GM23338 (cell line): ENCODE data around the gene GAREM1. TPM values are rescaled to one million over a fixed set of nuclear protein-coding genes. Genes with fewer than 3 reads are reported as not detected.

Source experiments
- ATAC-seq: fragments of 200-7000 bp; cut with Tn5 transposase; 3 replicates; pipeline ENCODE4 v1.9.1; 2020
- DNase-seq: peaks from one replicate; pipeline ENCODE4 v3.0.0-alpha.2; 2015; ENCODE audit warnings: low spot score
- H2AFZ ChIP-seq: fragments of 200-600 bp; sonication (generic); 2 replicates; pipeline ENCODE4 v1.8.0; 2016; ENCODE audit warnings: antibody characterized with exemption, mild to moderate bottlenecking, moderate library complexity
- H3F3A ChIP-seq: fragments of 200-600 bp; sonication (generic); replicated peaks from 2 replicates; pipeline ENCODE4 v1.8.0; 2017; ENCODE audit warnings: antibody characterized with exemption, mixed run types, low read depth
- H3K27ac ChIP-seq: fragments of 200-600 bp; sonication (generic); 2 replicates; pipeline ENCODE4 v1.6.1; 2016; ENCODE audit warnings: low read depth
- H3K27me3 ChIP-seq: fragments of 200-600 bp; sonication (generic); 2 replicates; pipeline ENCODE4 v1.8.0; 2016; ENCODE audit warnings: mild to moderate bottlenecking, mixed run types, moderate library complexity; ENCODE audit not compliant: insufficient read depth
- H3K36me3 ChIP-seq: fragments of 200-600 bp; sonication (generic); 2 replicates; pipeline ENCODE4 v1.8.0; 2016; ENCODE audit warnings: mild to moderate bottlenecking; ENCODE audit not compliant: insufficient read depth
- H3K4me1 ChIP-seq: fragments of 200-600 bp; sonication (generic); 2 replicates; pipeline ENCODE4 v1.8.0; 2016; ENCODE audit warnings: mild to moderate bottlenecking, moderate library complexity; ENCODE audit not compliant: insufficient read depth
- H3K4me2 ChIP-seq: fragments of 200-600 bp; sonication (generic); 2 replicates; pipeline ENCODE4 v1.7.1; 2017; ENCODE audit warnings: mixed run types
- H3K4me3 ChIP-seq: fragments of 200-600 bp; sonication (generic); 2 replicates; pipeline ENCODE4 v1.6.1; 2016; ENCODE audit warnings: mixed run types
- H3K79me2 ChIP-seq: fragments of 200-600 bp; sonication (generic); replicated peaks from 2 replicates; pipeline ENCODE4 v1.8.0; 2017; ENCODE audit warnings: mild to moderate bottlenecking; ENCODE audit not compliant: insufficient read depth
- H3K9me2 ChIP-seq: fragments of 200-600 bp; sonication (generic); 2 replicates; pipeline ENCODE4 v1.8.0; 2017; ENCODE audit not compliant: insufficient read depth
- H4K20me1 ChIP-seq: fragments of 200-600 bp; sonication (generic); replicated peaks from 2 replicates; pipeline ENCODE4 v1.8.0; 2017; ENCODE audit warnings: mild to moderate bottlenecking; ENCODE audit not compliant: insufficient read depth
- H3K27ac Mint-ChIP-seq: 2 replicates; pipeline ENCODE4 v1.8.0; 2020; ENCODE audit warnings: inconsistent platforms, mild to moderate bottlenecking, moderate library complexity, mixed read lengths
- H3K27me3 Mint-ChIP-seq: 3 replicates; pipeline ENCODE4 v1.8.0; 2022; ENCODE audit warnings: low read depth, mild to moderate bottlenecking, moderate library complexity, mixed read lengths, inconsistent platforms; ENCODE audit not compliant: insufficient read depth, poor library complexity
- H3K36me3 Mint-ChIP-seq: 3 replicates; pipeline ENCODE4 v1.8.0; 2021; ENCODE audit warnings: low read depth, mild to moderate bottlenecking, inconsistent platforms, moderate library complexity, mixed read lengths
- H3K4me1 Mint-ChIP-seq: 3 replicates; pipeline ENCODE4 v1.8.0; 2020; ENCODE audit warnings: mild to moderate bottlenecking, inconsistent platforms, mixed read lengths
- H3K4me3 Mint-ChIP-seq: 3 replicates; pipeline ENCODE4 v1.8.0; 2021; ENCODE audit warnings: moderate library complexity, mild to moderate bottlenecking, inconsistent platforms, mixed read lengths
- H3K9me3 Mint-ChIP-seq: 3 replicates; pipeline ENCODE4 v1.8.0; 2020; ENCODE audit warnings: moderate library complexity, mild to moderate bottlenecking, inconsistent platforms, mixed read lengths
- CREB1 ChIP-seq: fragments of 250-450 bp; sonication (Bioruptor Pico); IDR thresholded peaks from 2 replicates; pipeline ENCODE4 v1.5.0; 2020; ENCODE audit warnings: low read depth, mild to moderate bottlenecking, moderate library complexity
- ETS1 ChIP-seq: IDR thresholded peaks from 2 replicates; pipeline ENCODE4 v1.6.1; 2016; ENCODE audit warnings: antibody characterized with exemption
- EZH2 ChIP-seq: fragments of 200-600 bp; sonication (generic); IDR thresholded peaks from one replicate; pipeline ENCODE4 v1.8.0; 2017; ENCODE audit warnings: antibody characterized with exemption, mild to moderate bottlenecking, low read depth; ENCODE audit not compliant: unreplicated experiment
- JUNB ChIP-seq: IDR thresholded peaks from one replicate; pipeline ENCODE4 v1.6.1; 2016; ENCODE audit warnings: antibody characterized with exemption; ENCODE audit not compliant: unreplicated experiment
- REST ChIP-seq: IDR thresholded peaks from one replicate; pipeline ENCODE4 v1.6.1; 2018; ENCODE audit warnings: antibody characterized with exemption; ENCODE audit not compliant: unreplicated experiment
- STAT1 ChIP-seq: IDR thresholded peaks from one replicate; pipeline ENCODE4 v1.6.1; 2016; ENCODE audit warnings: antibody characterized with exemption; ENCODE audit not compliant: unreplicated experiment
- ZNF114 ChIP-seq: fragments of 250-450 bp; sonication (Bioruptor Pico); IDR thresholded peaks from 2 replicates; pipeline ENCODE4 v1.5.0; 2020; ENCODE audit warnings: mild to moderate bottlenecking, moderate library complexity
- ZNF331 ChIP-seq: fragments of 250-450 bp; sonication (Bioruptor Pico); IDR thresholded peaks from 2 replicates; pipeline ENCODE4 v1.5.0; 2020; ENCODE audit warnings: low read depth, mild to moderate bottlenecking, moderate library complexity
- ZNF462 ChIP-seq: fragments of 250-450 bp; sonication (Bioruptor Pico); IDR thresholded peaks from 2 replicates; pipeline ENCODE4 v1.5.0; 2020; ENCODE audit warnings: mild to moderate bottlenecking, moderate library complexity
- polyA plus RNA-seq: library from polyadenylated mRNA; unstranded; fragments of >200 nt; fragmentation: Nextera tagmentation; extraction: Ambion mirVana; gene quantifications from 2 replicates; pipeline ENCODE4 v1.2.1, GENCODE V29; 2016
- total RNA-seq: library from RNA; depleted of rRNA; stranded (reverse); fragments of >200 nt; shearing (Covaris generic); gene quantifications from 2 replicates; pipeline ENCODE4 v1.2.3, GENCODE V29; 2014

Gene GAREM1
- total and polyA plus RNA-seq, 2 experiments from 2014 or later, result 2.7 to 6.0 TPM

GRCh38 chr18:32379891-32380290, 90.8 kb downstream of the GAREM1 start (continued):
- TF ChIP-seq REST, result no peak
- no peak for TF ChIP-seq STAT1
- no peak for TF ChIP-seq EZH2

- H3K4me1 ChIP-seq, result no peaks in the 10 kb centered on the region
- no peaks in the 10 kb centered on the region for H3K36me3 Mint-ChIP-seq
- H3K4me1 Mint-ChIP-seq, result no peaks in the 10 kb centered on the region
- no peaks in the 10 kb centered on the region for H3K27me3 Mint-ChIP-seq
- no peaks in the 10 kb centered on the region for H4K20me1 ChIP-seq
- no peaks in the 10 kb centered on the region for H3K79me2 ChIP-seq
- no peaks in the 10 kb centered on the region for H3K9me2 ChIP-seq
- no peaks in the 10 kb centered on the region for H3K36me3 ChIP-seq
- H3K9me3 Mint-ChIP-seq, result no peaks in the 10 kb centered on the region
- no peak overlapping the region for H3K4me2 ChIP-seq
- no peaks in the 10 kb centered on the region for H3F3A ChIP-seq
- DNase-seq (no peak), ATAC-seq (no peak)
- H3K4me3 Mint-ChIP-seq, result no peak overlapping the region
- H3K27ac Mint-ChIP-seq, result no peak overlapping the region
- no peaks in the 10 kb centered on the region for H3K27me3 ChIP-seq
- H2AFZ ChIP-seq, result no peak overlapping the region
- H3K4me3 ChIP-seq, result no peak overlapping the region
- no peak overlapping the region for H3K27ac ChIP-seq
- TF ChIP-seq STAT1, result no peak
- TF ChIP-seq EZH2, result no peak
- no peak for TF ChIP-seq ZNF462 (CRISPR knock-in tag)
- no peak for TF ChIP-seq ZNF331 (CRISPR knock-in tag)
- no peak for TF ChIP-seq REST
- TF ChIP-seq ZNF114 (CRISPR knock-in tag), result no peak
- TF ChIP-seq CREB1 (CRISPR knock-in tag), result no peak
- TF ChIP-seq JUNB, result no peak
- no peak for TF ChIP-seq ETS1
Observed at GRCh38 chr18:32378705-32379104, 92.0 kb downstream of the GAREM1 start.
